Measurements from ENCODE around the gene TRERF1.

The TRERF1 gene

GRCh38 chr6:42424906-42425474, 26.7 kb downstream of the TRERF1 start:
- no peak for DNase-seq

DNA sequence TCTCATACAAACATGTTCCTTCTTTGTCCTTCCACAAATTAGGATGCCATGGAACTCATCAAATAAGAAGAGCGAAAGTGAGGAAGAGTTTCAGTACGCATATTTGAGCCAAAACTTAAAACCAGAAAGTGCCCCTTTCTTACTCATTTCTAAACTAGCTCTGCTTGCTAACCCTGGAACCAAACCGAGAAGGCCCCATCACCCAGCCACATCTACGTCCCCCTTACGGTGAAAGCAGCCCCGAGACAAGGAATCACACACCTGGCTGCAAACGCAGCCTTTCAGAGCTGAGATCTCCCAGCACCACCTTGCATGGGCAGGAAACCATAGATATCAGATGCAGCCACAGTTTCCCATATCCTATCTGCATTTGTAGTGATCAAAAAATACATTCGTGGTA, 28.5 kb downstream of the TRERF1 start:
- DNase-seq: no peak

DNA sequence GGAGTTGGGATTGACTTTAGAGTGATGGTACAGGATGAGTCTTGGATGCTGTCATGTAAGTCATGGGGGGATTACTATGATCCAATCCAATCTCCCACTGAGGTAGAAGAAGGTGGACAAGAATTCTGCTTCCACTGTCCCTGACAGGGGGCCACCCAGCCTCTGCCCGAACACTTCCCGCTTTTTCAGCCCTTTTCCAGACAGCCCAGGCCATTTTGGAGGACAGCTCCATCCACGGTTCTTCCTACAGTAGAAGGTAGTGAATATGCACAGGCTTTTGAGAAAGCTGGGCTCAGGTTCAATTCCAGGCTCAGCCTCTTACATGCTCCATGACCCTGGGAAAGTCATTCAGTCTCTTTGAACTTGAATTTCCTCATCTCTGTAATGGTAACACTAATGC, 31.0 kb downstream of the TRERF1 start:
- no peak for DNase-seq

DNA sequence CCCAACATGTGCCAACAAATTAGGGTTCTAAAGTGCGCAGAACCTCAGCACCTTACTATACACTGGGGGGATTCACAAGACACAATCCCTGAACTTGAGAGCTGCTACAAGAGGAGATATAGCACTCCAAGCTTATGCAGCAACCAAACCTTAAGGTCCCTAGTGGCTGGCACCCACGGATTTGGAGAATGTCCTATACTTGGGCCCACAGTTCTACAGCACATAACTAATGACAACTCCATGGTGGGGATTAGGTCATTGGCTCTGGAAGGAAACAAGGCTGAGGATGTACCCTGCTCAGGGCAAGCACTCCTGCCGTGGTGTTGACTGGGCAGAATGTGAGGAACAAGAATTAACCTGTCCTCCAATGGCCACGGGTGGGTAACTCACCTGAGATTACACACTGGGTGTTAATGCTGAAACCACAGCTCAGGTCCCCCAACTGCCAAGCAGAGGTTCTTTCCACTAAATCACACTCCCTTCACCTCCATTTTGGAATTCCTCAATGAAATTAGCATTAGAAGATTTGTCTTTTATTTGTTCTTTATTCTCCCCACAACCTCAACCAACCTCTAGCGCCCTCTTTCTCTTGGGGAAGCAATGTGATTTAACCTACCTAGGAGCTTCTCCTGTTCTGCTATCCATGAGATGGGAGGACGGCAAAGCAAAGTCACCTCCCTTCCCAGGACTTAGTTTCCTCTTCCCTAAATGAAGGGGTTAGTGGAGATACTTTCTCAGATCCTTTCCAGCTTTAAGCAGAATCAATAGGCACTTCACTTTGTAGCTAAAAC, 32.0 kb downstream of the TRERF1 start:
- DNase-seq: no peak

DNA sequence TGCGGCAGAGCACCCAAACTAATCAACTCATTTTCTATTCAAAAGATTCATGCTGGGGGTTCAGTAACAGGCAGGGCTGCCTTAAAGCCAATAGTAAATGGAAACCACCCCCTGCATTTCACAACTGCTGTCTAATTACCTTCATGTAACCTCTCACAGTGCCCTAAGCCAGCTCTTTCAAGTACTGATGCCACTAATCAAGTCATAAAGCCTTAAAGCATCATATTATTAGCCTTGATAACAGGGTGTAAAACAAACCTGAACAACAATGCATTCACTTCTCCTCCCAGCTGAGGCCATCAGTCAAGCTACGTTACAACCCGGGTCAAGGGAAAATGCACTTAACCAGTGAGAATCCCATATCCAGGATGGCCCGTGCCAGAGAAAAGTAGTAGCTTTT, 33.0 kb downstream of the TRERF1 start:
- peak; percentile 87 for DNase-seq

- no peak for DNase-seq
Measured at GRCh38 chr6:42417641-42418112, 34.0 kb downstream of the TRERF1 start.

DNA sequence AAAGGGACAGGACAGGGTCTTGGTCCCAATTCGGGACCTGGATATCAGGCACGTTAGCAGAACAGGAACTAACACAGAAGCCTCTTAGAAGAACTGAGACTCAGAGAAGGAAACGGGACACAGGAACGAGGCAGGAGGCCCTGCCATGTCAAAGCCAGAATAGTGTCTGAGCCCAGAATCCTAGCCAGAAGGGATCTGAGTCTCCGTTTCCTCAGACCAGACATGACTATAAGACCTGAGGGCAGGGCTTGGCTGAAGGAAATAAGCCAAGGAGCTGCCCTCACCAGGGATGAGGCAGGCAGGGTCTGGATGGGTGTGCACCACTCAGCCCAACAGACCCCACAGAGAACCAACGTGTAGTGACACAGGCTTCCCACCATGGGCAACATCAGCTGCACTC, 40.3 kb downstream of the TRERF1 start:
- no peak for DNase-seq

DNA sequence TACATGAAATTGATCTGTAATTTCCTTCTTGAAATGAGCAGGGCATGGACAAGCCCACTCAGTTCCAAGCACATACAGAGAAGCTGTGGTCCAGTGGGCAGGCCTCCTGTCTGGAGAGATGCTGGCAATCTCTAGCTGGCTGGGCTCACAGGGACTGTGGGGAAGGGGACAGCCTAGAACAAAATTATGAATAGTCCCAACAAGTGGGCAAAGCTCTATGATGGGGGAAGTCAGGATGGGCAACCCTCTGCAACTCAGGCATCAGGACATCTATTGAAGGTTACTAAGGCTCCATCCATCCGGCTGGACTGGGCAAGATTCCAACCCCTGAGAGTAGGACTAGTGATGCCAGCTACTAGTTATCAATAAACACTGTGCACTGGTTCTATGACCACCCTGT, 40.9 kb downstream of the TRERF1 start:
- no peak for DNase-seq

- DNase-seq: no peak
Measured at GRCh38 chr6:42409581-42409980, 42.1 kb downstream of the TRERF1 start.

- no peak for DNase-seq
Measured at GRCh38 chr6:42407379-42407778, 44.3 kb downstream of the TRERF1 start.

GRCh38 chr6:42406306-42407280, 45.1 kb downstream of the TRERF1 start:
- DNase-seq: no peak

GRCh38 chr6:42405021-42405420, 46.7 kb downstream of the TRERF1 start:
- no peak for DNase-seq

- no peak for DNase-seq
Measured at GRCh38 chr6:42404484-42404883, 47.2 kb downstream of the TRERF1 start.

DNA sequence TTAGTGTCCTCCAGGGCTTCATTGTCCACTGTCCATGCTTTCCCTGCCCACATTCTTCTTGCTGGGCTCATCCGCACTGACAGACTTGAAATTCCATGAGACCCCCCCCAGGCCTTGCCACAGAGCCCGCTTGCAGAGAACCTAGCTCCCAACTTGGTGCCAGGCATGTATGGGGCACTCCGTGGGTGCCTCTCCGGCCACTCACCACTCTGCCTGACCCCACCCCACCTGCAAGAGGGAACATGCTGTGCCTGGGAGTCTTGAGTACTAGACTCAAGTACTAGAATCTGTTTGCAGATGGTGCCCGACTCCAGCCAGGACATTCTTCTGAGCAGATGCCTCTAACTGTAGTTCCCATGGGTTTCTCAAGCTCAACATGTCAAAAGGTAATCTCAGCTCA, 47.9 kb downstream of the TRERF1 start:
- no peak for DNase-seq

DNA sequence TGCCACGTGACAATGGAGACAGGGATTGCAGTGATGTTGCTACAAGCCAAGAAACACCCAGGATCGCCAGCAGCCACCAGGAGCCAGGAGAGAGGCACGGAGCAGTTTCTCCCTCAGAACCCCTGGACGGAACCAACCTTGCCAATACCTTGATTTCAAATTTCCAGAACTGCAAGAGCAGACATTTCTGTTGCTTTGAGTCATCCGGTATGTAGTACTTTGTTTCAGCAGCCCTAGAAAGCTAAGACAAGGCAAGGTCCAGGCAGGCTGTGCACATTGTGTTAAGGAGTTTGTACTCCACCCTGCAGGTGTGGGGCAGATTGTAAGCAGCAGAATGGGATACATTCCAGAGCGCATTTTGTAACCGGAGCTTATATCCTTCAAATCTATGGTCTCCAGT, 48.3 kb downstream of the TRERF1 start:
- no peak for DNase-seq

DNA sequence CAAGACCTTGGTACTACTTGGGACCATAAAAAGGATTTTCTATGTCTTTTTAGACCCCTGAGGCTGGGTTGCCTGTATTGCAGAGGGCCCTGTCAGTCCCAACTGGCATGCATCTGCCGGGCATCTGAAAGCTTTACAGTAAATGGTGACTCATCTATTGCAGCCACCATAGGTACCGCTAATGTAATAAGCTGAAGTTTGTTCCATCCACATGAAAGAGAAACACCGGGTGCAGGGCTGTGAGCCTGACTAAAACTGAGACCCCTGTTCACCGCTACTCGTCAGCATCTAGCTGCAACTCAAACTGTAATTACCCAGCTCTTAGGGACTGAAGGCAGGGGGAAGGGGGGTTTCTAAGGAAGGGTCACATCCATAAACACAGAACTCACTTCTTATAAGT, 49.5 kb downstream of the TRERF1 start:
- DNase-seq: no peak

DNA sequence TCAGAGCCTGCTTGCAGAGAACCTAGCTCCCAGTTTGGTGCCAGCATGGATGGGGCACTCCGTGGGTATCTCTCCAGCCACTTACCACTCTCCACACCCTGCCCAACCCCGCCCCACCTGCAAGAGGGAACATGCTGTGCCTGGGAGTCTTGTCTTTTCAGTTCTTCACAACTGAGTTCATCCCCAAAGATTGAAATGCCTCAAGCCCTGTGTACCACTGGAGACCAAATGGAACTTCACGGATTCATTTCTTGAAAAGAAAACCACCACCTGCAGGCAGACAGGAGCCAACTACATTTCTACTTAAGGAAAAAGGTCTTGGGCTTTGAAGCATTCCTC, 50.1 kb downstream of the TRERF1 start:
- no peak for DNase-seq

DNA sequence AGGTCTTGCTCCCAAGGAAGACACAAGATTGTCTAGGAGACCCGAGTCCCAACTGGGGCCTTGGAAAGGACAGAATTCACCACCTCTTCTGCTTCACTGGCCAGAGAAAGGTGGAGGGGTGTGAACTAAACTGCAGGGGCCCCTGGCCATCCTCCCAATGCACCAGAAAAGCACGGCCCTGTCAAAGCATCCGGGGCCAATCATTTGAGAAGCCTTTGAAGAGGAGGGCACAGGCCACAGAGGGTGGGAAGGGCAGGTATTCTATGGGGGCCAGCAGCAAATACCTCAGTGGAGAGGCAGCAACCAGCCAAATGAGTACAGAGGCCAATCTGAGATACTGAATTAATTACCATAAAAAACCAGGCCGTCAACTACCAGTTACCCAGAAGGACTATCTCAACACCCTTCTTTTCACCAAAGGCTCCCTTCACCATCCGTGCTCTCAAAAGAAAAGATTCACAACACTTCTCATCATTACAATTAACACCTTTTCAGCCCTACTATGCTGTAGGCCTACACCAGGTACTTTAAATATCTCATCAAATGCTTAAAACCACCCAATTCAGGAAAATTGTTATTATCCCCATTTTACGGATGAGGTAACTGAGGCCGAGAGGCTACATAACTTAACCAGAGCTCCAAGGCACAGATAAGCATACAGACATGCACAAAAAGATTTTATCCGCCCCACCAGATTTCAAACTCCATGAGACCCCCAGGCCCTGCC, 50.7 kb downstream of the TRERF1 start:
- DNase-seq: no peak

DNA sequence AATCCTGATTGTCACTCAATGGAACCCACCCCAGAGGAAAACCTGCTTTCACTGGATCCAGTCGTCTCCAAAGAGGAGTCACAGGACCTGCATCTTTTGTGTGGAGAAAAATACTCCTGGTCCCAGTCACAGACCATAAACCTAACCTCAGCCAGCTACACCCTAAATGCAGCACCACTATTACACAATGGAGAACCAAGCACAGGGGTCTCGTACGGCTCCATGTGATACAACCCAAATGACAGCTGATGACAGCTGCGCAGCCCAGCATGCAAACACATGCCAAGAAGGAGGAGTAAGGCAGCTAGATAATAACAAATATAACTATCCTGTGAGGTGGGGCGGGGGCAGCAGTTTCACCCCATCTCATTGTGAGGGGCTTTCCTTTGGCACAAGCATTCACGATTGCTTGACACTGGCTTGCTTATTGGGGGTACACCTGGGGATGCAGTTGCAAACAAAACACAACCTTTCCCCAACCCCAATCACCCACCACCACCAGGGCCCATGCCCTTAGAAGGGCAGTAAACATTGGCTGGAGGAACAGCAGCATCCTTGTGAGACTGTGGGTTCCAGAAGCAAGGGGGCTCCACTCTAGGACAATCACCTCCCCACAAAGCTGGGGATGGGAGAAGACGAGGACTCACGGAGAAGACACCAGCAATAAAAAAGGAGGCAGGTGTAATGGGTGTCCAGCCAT, 51.5 kb downstream of the TRERF1 start:
- no peak for DNase-seq

- no peak for DNase-seq
Measured at GRCh38 chr6:42396720-42397119, 55.0 kb downstream of the TRERF1 start.

DNA sequence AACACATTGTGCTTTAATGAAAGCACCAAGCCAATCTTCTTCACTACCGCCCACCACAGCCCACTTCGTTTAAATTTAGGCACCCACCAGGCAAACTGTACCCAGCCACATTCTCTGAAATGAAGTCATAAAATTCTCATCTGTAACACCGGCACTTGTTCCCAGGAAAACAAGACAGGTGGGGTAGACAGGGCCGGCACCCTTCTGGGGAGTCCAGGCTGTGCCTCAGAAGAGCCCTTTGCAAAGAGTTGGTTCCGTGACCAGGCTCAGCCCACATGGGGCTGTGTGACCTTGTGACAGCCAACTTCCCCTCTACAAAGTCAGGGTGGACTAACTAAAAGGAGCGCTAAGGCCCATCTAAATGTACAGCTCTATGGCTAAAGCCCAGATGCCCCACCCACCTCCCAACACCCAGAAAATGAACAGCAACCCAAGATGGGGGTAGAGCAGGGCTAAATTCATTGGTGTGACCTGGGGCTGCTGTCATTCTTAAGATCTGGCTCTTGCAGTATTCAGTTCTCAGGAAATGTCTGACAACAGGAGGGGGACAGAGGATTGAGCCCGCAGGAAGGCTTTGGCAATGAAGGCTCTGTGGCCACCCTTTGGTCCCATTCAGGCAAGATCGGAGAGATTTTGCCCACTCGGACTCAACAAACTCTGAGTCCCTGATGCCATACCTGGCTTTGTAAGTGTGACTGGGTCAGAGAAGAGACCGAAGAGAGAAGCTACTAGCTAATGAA, 56.7 kb downstream of the TRERF1 start:
- no peak for DNase-seq

DNA sequence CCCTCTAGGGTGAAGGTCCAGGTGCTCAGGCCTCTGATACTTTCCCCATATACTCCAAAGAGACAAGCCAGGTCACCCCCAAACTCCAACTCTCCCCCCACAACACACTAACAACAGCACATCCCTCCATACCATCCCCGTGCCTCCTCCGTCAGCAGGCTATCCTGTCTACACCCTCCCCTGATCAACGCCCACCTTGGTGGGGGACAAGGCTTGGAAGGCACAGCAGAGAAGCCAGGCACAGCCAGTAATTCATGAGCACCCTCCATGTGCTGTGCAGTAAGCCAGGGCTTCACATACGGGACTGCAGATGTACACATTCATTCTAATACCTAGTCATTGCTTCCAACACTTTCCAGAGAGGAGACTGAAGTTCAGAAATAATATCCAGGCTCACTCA, 57.6 kb downstream of the TRERF1 start:
- DNase-seq: no peak
